Measurements from ENCODE around the gene TAGLN.

DNA sequence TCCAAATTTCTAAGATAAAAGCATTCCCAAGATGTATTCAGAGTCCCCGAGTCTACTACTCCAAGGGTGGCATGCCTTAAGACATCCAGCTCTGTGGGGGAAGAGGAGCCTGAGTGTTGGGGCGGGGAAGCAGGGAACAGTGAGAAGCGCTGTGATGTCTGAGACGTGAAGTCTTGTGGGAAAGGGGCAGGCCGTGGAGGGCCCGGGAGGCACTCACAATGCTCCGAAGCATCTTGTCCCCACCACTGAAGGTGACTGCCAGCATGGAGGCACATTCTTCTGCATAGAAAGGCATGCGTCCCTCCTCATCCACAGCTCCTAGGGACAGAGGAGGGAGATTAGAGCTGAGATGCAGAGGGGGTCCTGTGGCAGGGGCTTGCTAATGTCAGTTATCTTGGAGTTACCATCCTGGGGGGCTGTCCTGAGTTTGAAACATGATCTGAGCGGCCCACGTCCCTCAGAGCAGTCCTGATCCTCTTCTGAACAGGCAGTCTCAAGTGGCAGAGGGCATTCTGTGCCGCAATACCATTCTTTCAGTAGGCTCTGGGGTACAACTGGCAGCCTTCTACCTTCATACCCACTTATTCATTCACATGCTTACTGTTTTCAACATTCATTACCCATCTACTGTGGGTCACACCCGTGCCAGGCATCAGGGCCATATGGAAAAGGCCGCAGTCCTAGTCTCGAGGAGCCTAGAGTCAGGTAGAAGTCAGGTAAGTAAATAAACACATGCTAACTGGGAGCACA lies 24.0 kb downstream of the TAGLN start:
- TF ChIP-seq GLIS3 (CRISPR knock-in tag; IDR thresholded peaks at IDR 0.05) (no peak), BACH2 (CRISPR knock-in tag; IDR thresholded peaks at IDR 0.05; ENCODE audit: borderline replicate concordance) (no peak), ZNF70 (CRISPR knock-in tag; IDR thresholded peaks at IDR 0.05) (no peak), ARNTL (CRISPR knock-in tag; IDR thresholded peaks at IDR 0.05; ENCODE audit: borderline replicate concordance, low read depth) (no peak), OSR1 (CRISPR knock-in tag; IDR thresholded peaks at IDR 0.05) (no peak), RARB (CRISPR knock-in tag; IDR thresholded peaks at IDR 0.05) (no peak)
- TF ChIP-seq, protein P1, sequence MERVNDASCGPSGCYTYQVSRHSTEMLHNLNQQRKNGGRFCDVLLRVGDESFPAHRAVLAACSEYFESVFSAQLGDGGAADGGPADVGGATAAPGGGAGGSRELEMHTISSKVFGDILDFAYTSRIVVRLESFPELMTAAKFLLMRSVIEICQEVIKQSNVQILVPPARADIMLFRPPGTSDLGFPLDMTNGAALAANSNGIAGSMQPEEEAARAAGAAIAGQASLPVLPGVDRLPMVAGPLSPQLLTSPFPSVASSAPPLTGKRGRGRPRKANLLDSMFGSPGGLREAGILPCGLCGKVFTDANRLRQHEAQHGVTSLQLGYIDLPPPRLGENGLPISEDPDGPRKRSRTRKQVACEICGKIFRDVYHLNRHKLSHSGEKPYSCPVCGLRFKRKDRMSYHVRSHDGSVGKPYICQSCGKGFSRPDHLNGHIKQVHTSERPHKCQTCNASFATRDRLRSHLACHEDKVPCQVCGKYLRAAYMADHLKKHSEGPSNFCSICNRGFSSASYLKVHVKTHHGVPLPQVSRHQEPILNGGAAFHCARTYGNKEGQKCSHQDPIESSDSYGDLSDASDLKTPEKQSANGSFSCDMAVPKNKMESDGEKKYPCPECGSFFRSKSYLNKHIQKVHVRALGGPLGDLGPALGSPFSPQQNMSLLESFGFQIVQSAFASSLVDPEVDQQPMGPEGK (CRISPR knock-in tag; IDR thresholded peaks at IDR 0.05; ENCODE audit: borderline replicate concordance): no peak
